HG02884 (cell line): Measurements from ENCODE around the gene PBLD.

Source experiments
- ATAC-seq: cut with Tn5 transposase; IDR thresholded peaks from one replicate; pipeline ENCODE4 v1.9.1; 2021; ENCODE audit warnings: mild to moderate bottlenecking, moderate library complexity; ENCODE audit not compliant: unreplicated experiment

Gene PBLD

GRCh38 chr10:68332259-68333057 lies at the start of gene PBLD:
TSS of gene PBLD (minus strand) at chr10:68332928. CDS start at chr10:68306844, 26,084 bp downstream.
- peak; percentile 12 for ATAC-seq

- no peak for ATAC-seq
Observed at GRCh38 chr10:68371604-68372003, 38.9 kb upstream of the PBLD start.

- no peak for ATAC-seq
Observed at GRCh38 chr10:68367121-68367520, 34.4 kb upstream of the PBLD start.

- ATAC-seq = no peak
Observed at GRCh38 chr10:68366600-68366999, 33.9 kb upstream of the PBLD start.

- no peak for ATAC-seq
Observed at GRCh38 chr10:68365611-68366010, 32.9 kb upstream of the PBLD start.

GRCh38 chr10:68364101-68364886 lies 31.6 kb upstream of the PBLD start:
- no peak for ATAC-seq

- ATAC-seq = no peak
Observed at GRCh38 chr10:68362590-68362989, 29.9 kb upstream of the PBLD start.

- ATAC-seq = no peak
Observed at GRCh38 chr10:68359189-68359588, 26.5 kb upstream of the PBLD start.

GRCh38 chr10:68353537-68353936 lies 20.8 kb upstream of the PBLD start:
- ATAC-seq = no peak

- ATAC-seq = no peak
Observed at GRCh38 chr10:68348265-68348741, 15.6 kb upstream of the PBLD start.

- ATAC-seq = no peak
Observed at GRCh38 chr10:68346774-68347173, 14.0 kb upstream of the PBLD start.

- no peak for ATAC-seq
Observed at GRCh38 chr10:68345621-68346020, 12.9 kb upstream of the PBLD start.

GRCh38 chr10:68342909-68343516 lies 10.3 kb upstream of the PBLD start:
- ATAC-seq = no peak

GRCh38 chr10:68340358-68341080 lies 7.8 kb upstream of the PBLD start:
- ATAC-seq = no peak

GRCh38 chr10:68336754-68337351 lies 4.1 kb upstream of the PBLD start:
- no peak for ATAC-seq

GRCh38 chr10:68334672-68335467 lies 2.1 kb upstream of the PBLD start:
- no peak for ATAC-seq

GRCh38 chr10:68333440-68334431 lies 1.0 kb upstream of the PBLD start:
- no peak for ATAC-seq

GRCh38 chr10:68333058-68333395 lies 299 bp upstream of the PBLD start:
- ATAC-seq = no peak
